DMS53 treated with DMSO at 0.1 percent for 48 hours (cell line): ENCODE data around the gene NDUFS7.

Experiments used
- DNase-seq: peaks from one replicate; lab custom pipeline; 2025; ENCODE audit not compliant: unreplicated experiment; lab: John Stamatoyannopoulos, UW

NDUFS7 gene

GRCh38 chr19:1364070-1364704 is 19.5 kb upstream of the NDUFS7 start:
- no peak for DNase-seq

GRCh38 chr19:1365319-1366269 is 18.1 kb upstream of the NDUFS7 start:
- DNase-seq = no peak

- no peak for DNase-seq
Measured at GRCh38 chr19:1366296-1366695, 17.4 kb upstream of the NDUFS7 start.

GRCh38 chr19:1366899-1367870 is 16.5 kb upstream of the NDUFS7 start:
- DNase-seq = no peak

- DNase-seq = no peak
Measured at GRCh38 chr19:1369214-1369805, 14.4 kb upstream of the NDUFS7 start.

GRCh38 chr19:1370579-1371361 is 12.9 kb upstream of the NDUFS7 start:
- DNase-seq = peak; percentile 38

GRCh38 chr19:1373042-1373533 is 10.6 kb upstream of the NDUFS7 start:
- DNase-seq = no peak

GRCh38 chr19:1373534-1374249 is 10.0 kb upstream of the NDUFS7 start:
- DNase-seq = no peak

- no peak for DNase-seq
Measured at GRCh38 chr19:1374250-1374577, 9.5 kb upstream of the NDUFS7 start.

GRCh38 chr19:1376415-1376805 is 7.3 kb upstream of the NDUFS7 start:
- no peak for DNase-seq

GRCh38 chr19:1377176-1377964 is 6.3 kb upstream of the NDUFS7 start:
- no peak for DNase-seq

- no peak for DNase-seq
Measured at GRCh38 chr19:1377965-1378785, 5.5 kb upstream of the NDUFS7 start.

GRCh38 chr19:1379126-1379905 is 4.4 kb upstream of the NDUFS7 start:
- no peak for DNase-seq

GRCh38 chr19:1379961-1380489 is 3.7 kb upstream of the NDUFS7 start:
- no peak for DNase-seq

- DNase-seq = no peak
Measured at GRCh38 chr19:1382250-1382649, 1.5 kb upstream of the NDUFS7 start.

- DNase-seq = no peak
Measured at GRCh38 chr19:1383017-1383311, 743 bp upstream of the NDUFS7 start.

- no peak for DNase-seq
Measured at GRCh38 chr19:1384085-1384462, 367 bp downstream of the NDUFS7 start.
